H1 (cell line): Measurements from ENCODE around the gene FSTL4. TPM values are rescaled to one million over a fixed set of nuclear protein-coding genes. Genes with fewer than 3 reads are reported as not detected.

Experiments
- CBX5 ChIP-seq: fragments of 300-800, 300-1000 bp; sonication (generic); IDR thresholded peaks from 2 replicates; pipeline ENCODE4 v1.7.1; 2016; ENCODE audit warnings: antibody characterized with exemption, low read length, low read depth
- polyA plus RNA-seq, 7 experiments: library from polyadenylated mRNA; depleted of rRNA in 3 of 7; stranded (reverse) in 5 of 7; unstranded in 2 of 7; fragments of >200 nt in 5 of 7; fragments of 200-250 nt in 2 of 7; gene quantifications; 1 replicate in 5 of 7; 2 replicates in 1 of 7; 4 replicates in 1 of 7; pipeline versions ENCODE4 v1.2.1 to v1.2.3, GENCODE V29; 2011 to 2013; ENCODE audit warnings: missing spikeins in 2 of 7, mixed read lengths in 2 of 7
- total RNA-seq: library from RNA; stranded (reverse); fragmentation: NEBNext Ultra II Directional; extraction: Animal tissue kit (Norgen Biotek cat#: 25700); gene quantifications from 2 replicates; pipeline ENCODE4 v1.2.1, GENCODE V29; 2021
- TF ChIP-seq, protein P1 (sequence below), 3 experiments: IDR thresholded peaks; 1 replicate in 2 of 3; 2 replicates in 1 of 3; pipeline versions ENCODE4 v1.5.1 to v1.6.1; 2011; ENCODE audit warnings: low read length in 3 of 3, mild to moderate bottlenecking in 3 of 3, inconsistent platforms in 2 of 3, low read depth in 1 of 3, moderate library complexity in 1 of 3; ENCODE audit not compliant: insufficient read depth in 1 of 3; ENCODE audit errors: control extremely low read depth in 1 of 3

The FSTL4 gene
- total and polyA plus RNA-seq, 2 of the 8 experiments (the other 6 are each of a cell fraction or from before 2014, with no cell fraction given) = 3.1 to 4.1 TPM

DNA sequence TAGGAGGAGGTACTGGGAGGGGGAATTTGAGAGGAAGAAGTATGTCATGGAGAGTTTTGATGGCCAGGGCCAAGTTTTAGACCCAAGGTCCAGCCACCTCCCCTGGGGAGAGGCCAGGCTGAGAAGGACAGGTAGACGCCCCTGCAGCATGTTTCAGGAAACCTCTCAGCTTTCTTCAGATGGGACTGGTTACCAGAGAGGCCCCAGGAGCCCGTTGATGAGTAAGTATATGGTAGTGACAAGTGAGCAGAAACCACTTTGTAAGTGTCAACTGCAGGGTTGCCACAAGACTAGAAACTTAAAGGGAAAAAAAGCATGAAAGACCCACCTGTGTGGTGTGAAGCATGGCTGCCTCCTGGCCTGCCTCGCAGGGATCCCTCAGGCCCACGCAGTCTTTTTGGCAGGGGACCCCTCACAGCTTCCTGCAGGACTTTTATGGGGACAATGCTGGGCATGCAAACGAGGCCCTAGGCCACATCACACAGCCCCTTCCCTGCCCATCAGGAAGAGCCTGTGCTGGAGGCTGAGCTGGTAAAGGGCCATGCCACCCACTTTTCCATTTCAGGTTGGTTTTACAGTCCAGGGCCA, 255.9 kb downstream of the FSTL4 start (continued):
- no peak for TF ChIP-seq CBX5
- TF ChIP-seq, protein P1, sequence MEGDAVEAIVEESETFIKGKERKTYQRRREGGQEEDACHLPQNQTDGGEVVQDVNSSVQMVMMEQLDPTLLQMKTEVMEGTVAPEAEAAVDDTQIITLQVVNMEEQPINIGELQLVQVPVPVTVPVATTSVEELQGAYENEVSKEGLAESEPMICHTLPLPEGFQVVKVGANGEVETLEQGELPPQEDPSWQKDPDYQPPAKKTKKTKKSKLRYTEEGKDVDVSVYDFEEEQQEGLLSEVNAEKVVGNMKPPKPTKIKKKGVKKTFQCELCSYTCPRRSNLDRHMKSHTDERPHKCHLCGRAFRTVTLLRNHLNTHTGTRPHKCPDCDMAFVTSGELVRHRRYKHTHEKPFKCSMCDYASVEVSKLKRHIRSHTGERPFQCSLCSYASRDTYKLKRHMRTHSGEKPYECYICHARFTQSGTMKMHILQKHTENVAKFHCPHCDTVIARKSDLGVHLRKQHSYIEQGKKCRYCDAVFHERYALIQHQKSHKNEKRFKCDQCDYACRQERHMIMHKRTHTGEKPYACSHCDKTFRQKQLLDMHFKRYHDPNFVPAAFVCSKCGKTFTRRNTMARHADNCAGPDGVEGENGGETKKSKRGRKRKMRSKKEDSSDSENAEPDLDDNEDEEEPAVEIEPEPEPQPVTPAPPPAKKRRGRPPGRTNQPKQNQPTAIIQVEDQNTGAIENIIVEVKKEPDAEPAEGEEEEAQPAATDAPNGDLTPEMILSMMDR (IDR thresholded peaks at IDR 0.05; ENCODE audit: control extremely low read depth in 1 of 3, insufficient read depth in 1 of 3, low read depth in 1 of 3, low read length in 3 of 3) = no peak
